K562 (cell line): Measurements from ENCODE around the gene PSMA5. TPM values are rescaled to one million over a fixed set of nuclear protein-coding genes. Genes with fewer than 3 reads are reported as not detected.
A peak's percentile ranks its signal among the peaks of the same experiment; 100 is the strongest.

Experiments used
- ATAC-seq: fragments of 200-7000 bp; cut with Tn5 transposase; 3 replicates; pipeline ENCODE4 v1.9.1; 2020; ENCODE audit warnings: moderate library complexity
- BruUV-seq: library from RNA; stranded (reverse); fragments of 400-500 nt; replicated peaks from 2 replicates; lab custom pipeline; 2021; lab: Mats Ljungman, UMichigan
- CTCF ChIA-PET: fragments of 300-600 bp; formaldehyde crosslinking; extraction: SDS; loops from one replicate; lab custom pipeline; 2021; ENCODE audit warnings: low intra/inter-chr PET ratio; lab: Yijun Ruan, JAX
- POLR2A ChIA-PET: fragments of 300-600, 350-650 bp; sonication (Branson Sonifier 250); formaldehyde crosslinking; extraction: SDS; loops from one replicate; lab custom pipeline; 2021; ENCODE audit warnings: antibody characterized with exemption, inconsistent platforms; lab: Yijun Ruan, JAX
- DNase-seq, 4 experiments: peaks; one replicate each; pipeline versions ENCODE4 v3.0.0 to v3.0.0-alpha.2; 2011 to 2018; ENCODE audit warnings: low spot score in 3 of 4, mixed read lengths in 3 of 4; ENCODE audit errors: extremely low read depth in 1 of 4
- FAIRE-seq: peaks from 2 replicates; lab custom pipeline; 2011; peaks lifted over from hg19 to GRCh38; lab: Jason Lieb, UNC
- H2AFZ ChIP-seq: 2 replicates; pipeline ENCODE4 v1.6.0; 2011; ENCODE audit warnings: low read depth, low read length, control low read depth, inconsistent platforms
- H3K27ac ChIP-seq: fragments of 200-600 bp; 3 replicates; pipeline ENCODE4 v1.8.0; 2011; ENCODE audit warnings: low read depth, mild to moderate bottlenecking, control low read depth, inconsistent platforms, low read length, moderate library complexity, mixed read lengths; ENCODE audit errors: extremely low read depth
- H3K27me3 ChIP-seq, 2 experiments: fragments of 300-600 bp in 1 of 2; 2 replicates in 1 of 2; 3 replicates in 1 of 2; pipeline versions ENCODE4 v1.6.0 to v1.8.0; 2011; ENCODE audit warnings: inconsistent platforms in 2 of 2, low read length in 2 of 2, mild to moderate bottlenecking in 1 of 2, mixed read lengths in 1 of 2, moderate library complexity in 1 of 2; ENCODE audit not compliant: control insufficient read depth in 2 of 2, insufficient read depth in 2 of 2
- H3K36me3 ChIP-seq: fragments of 300-600 bp; 3 replicates; pipeline ENCODE4 v1.8.0; 2011; ENCODE audit warnings: mild to moderate bottlenecking, low read length, inconsistent platforms; ENCODE audit not compliant: control insufficient read depth, insufficient read depth
- H3K4me1 ChIP-seq, 2 experiments: fragments of 200-600 bp in 1 of 2; replicated peaks in 1 of 2; 2 replicates in 1 of 2; 3 replicates in 1 of 2; pipeline versions ENCODE4 v1.5.1 to v1.8.0; 2011; ENCODE audit warnings: inconsistent platforms in 2 of 2, low read length in 2 of 2, mild to moderate bottlenecking in 1 of 2, mixed read lengths in 1 of 2, moderate library complexity in 1 of 2; ENCODE audit not compliant: control insufficient read depth in 2 of 2, insufficient read depth in 2 of 2
- H3K4me2 ChIP-seq: 2 replicates; pipeline ENCODE4 v1.6.1; 2011; ENCODE audit warnings: low read length, control low read depth, inconsistent platforms, mixed read lengths; ENCODE audit not compliant: insufficient read depth
- H3K4me3 ChIP-seq: fragments of 200-600 bp; sonication (generic), shearing (Covaris generic); 2 replicates; pipeline ENCODE4 v1.5.1; 2016; ENCODE audit warnings: control low read depth, inconsistent platforms
- H3K79me2 ChIP-seq: fragments of 200-600 bp; 3 replicates; pipeline ENCODE4 v1.8.0; 2011; ENCODE audit warnings: low read length, inconsistent platforms; ENCODE audit not compliant: control insufficient read depth, insufficient read depth
- H3K9ac ChIP-seq, 2 experiments: 2 replicates each; pipeline versions ENCODE4 v1.6.0 to v1.6.1; 2011; ENCODE audit warnings: low read depth in 2 of 2, low read length in 2 of 2, control low read depth in 1 of 2, inconsistent platforms in 1 of 2, mild to moderate bottlenecking in 1 of 2, mixed read lengths in 1 of 2; ENCODE audit not compliant: insufficient read depth in 1 of 2
- H3K9me1 ChIP-seq: one replicate; pipeline ENCODE4 v1.6.0; 2011; ENCODE audit warnings: inconsistent platforms, mild to moderate bottlenecking, low read length, moderate library complexity; ENCODE audit not compliant: control insufficient read depth, insufficient read depth
- H3K9me3 ChIP-seq: replicated peaks from 2 replicates; pipeline ENCODE4 v1.5.1; 2011; ENCODE audit warnings: low read depth, low read length, inconsistent platforms; ENCODE audit not compliant: control insufficient read depth, insufficient read depth
- H4K20me1 ChIP-seq: replicated peaks from 2 replicates; pipeline ENCODE4 v1.6.1; 2011; ENCODE audit warnings: low read length, inconsistent platforms, mixed read lengths; ENCODE audit not compliant: control insufficient read depth, insufficient read depth
- HMG20A ChIP-seq: fragments of 450-650 bp; formaldehyde crosslinking; conservative IDR thresholded peaks from 2 replicates; pipeline ENCODE4 v1.4.0; 2020; ENCODE audit warnings: mild to moderate bottlenecking, mixed read lengths
- KAT2B ChIP-seq: IDR thresholded peaks from one replicate; pipeline ENCODE4 v1.6.1; 2012; ENCODE audit warnings: low read depth, mild to moderate bottlenecking, control low read depth, inconsistent platforms, low read length, moderate library complexity
- KLF16 ChIP-seq: IDR thresholded peaks from 2 replicates; pipeline ENCODE4 v1.6.1; 2016; ENCODE audit warnings: antibody characterized with exemption
- PCBP2 ChIP-seq: fragments of 200-400 bp; formaldehyde crosslinking; IDR thresholded peaks from 2 replicates; pipeline ENCODE4 v1.6.1; 2018; ENCODE audit warnings: low read length, low read depth, mild to moderate bottlenecking, moderate library complexity; ENCODE audit not compliant: poor library complexity, severe bottlenecking
- PHB2 ChIP-seq: fragments of 450-650 bp; IDR thresholded peaks from 2 replicates; pipeline ENCODE4 v1.6.1; 2017; ENCODE audit warnings: low read depth
- POLR2AphosphoS5 ChIP-seq: IDR thresholded peaks from 2 replicates; pipeline ENCODE4 v1.6.1; 2011; ENCODE audit warnings: mild to moderate bottlenecking, low read depth, low read length, moderate library complexity; ENCODE audit not compliant: control insufficient read depth, insufficient read depth
- POLR3G ChIP-seq: IDR thresholded peaks from 2 replicates; pipeline ENCODE4 v1.6.1; 2011; ENCODE audit not compliant: insufficient read length, insufficient replicate concordance; ENCODE audit errors: extremely low read depth
- SETDB1 ChIP-seq: IDR thresholded peaks from one replicate; pipeline ENCODE4 v1.6.1; 2012; ENCODE audit warnings: low read length, control low read depth, inconsistent platforms
- ZNF23 ChIP-seq: fragments of 250-450 bp; sonication (Bioruptor Pico); IDR thresholded peaks from 2 replicates; pipeline ENCODE4 v1.4.0; 2020; ENCODE audit warnings: mild to moderate bottlenecking
- ZSCAN29 ChIP-seq: fragments of 450-650 bp; IDR thresholded peaks from 2 replicates; pipeline ENCODE4 v1.6.1; 2017
- WGBS: fragments of 100-300 bp; shearing (Covaris generic); methylation state at CpG from one replicate; pipeline ENCODE4 v1.1.6; 2016; ENCODE audit warnings: low coverage, mixed read lengths; ENCODE audit not compliant: insufficient coverage; ENCODE audit errors: missing lambda C conversion rate; 5-methylcytosine and 5-hydroxymethylcytosine counted together
- in situ Hi-C: fragments of 300-500 bp; cut with MboI; formaldehyde crosslinking; loops from 4 replicates; pipeline ENCODE4 v1.15.0; 2018; ENCODE audit warnings: inconsistent platforms, mixed read lengths
- intact Hi-C: fragments of 100-400 bp; cut with micrococcal nuclease; formaldehyde crosslinking; loops from 2 replicates; pipeline ENCODE4 v1.14.2; 2022
- polyA plus RNA-seq, 8 experiments: library from polyadenylated mRNA; depleted of rRNA in 4 of 8; stranded (reverse) in 5 of 8; unstranded in 3 of 8; fragments of >200 nt; fragmentation: Nextera tagmentation in 2 of 8; fragmentation: Illumina TruSeq in 1 of 8; extraction: Ambion mirVana in 2 of 8; extraction: Trizol in 1 of 8; gene quantifications; 2 replicates each; pipeline versions ENCODE4 v1.2.1 to v1.2.3, GENCODE V29; 2011 to 2014; ENCODE audit warnings: inconsistent platforms in 1 of 8, missing spikeins in 1 of 8
- total RNA-seq, 7 experiments: library from RNA; depleted of rRNA in 6 of 7; stranded (reverse); fragments of >200 nt in 6 of 7; fragmentation: Illumina TruSeq in 2 of 7; extraction: Trizol in 2 of 7; gene quantifications; 2 replicates each; pipeline versions ENCODE4 v1.2.1 to v1.2.3, GENCODE V29; 2011 to 2021; ENCODE audit warnings: low replicate concordance in 1 of 7
- TF ChIP-seq, protein P1 (sequence below): sonication (generic); formaldehyde crosslinking; IDR thresholded peaks from 2 replicates; pipeline ENCODE4 v1.8.1; 2023; ENCODE audit warnings: mild to moderate bottlenecking, missing genetic modification reagents
- TF ChIP-seq, protein P2 (sequence below): fragments of 450-650 bp; formaldehyde crosslinking; IDR thresholded peaks from 2 replicates; pipeline ENCODE4 v1.4.0; 2022; ENCODE audit warnings: missing genetic modification characterization
- TF ChIP-seq, protein P3 (sequence below), 2 experiments: fragments of 250-450 bp in 1 of 2; fragments of 450-650 bp in 1 of 2; sonication (Bioruptor Pico) in 1 of 2; IDR thresholded peaks; 2 replicates each; pipeline versions ENCODE4 v1.6.1 to v1.8.0; 2016 to 2021; ENCODE audit warnings: mild to moderate bottlenecking in 2 of 2, moderate library complexity in 2 of 2, missing compliant biosample characterization in 1 of 2, missing genetic modification characterization in 1 of 2

PSMA5 gene
- total and polyA plus RNA-seq, 9 of the 15 experiments (the other 6 are each of a cell fraction or from before 2014, with no cell fraction given): 82.6 to 542 (median 287) TPM

DNA sequence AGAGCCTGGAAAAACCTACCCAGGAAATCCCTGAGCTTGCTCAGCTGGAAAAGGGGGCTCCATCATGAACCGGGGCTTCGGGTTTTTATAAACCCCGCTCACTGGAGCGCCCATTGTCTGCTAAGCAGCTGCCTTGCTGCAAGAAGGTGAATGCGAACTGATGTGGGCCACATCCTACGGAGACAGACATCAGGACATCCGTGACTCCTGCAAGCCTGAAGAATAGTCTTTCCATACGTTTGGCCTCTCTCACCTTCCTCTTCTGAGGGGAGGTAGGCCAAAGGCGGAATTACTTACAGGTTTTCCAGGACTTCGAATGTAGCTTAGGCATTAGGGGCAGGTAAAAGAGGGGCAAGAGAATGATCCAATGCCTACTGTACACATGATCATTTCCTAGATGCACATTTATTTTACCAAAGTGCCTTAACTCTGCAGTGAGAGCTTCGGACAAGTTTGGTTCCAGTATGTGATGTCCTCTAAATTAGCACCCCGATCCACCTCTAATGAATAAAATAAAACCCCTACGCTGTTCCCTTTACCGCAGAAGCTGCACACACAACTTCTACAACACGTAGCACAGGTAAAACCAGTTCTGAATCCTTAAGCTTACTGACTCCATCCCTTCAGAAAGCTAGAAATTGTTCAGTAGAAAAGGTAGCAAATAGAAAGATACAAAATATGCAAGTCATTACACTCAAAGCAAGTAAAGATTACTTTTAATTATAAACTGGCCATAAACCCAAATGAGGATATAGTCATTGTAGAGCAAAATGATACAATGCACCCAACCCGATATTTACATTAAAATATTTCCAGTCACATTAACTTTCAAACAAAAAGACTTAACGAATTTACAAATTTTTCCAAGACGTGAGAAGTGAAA lies 27.7 kb downstream of the PSMA5 start (continued):
- TF ChIP-seq, protein P1, sequence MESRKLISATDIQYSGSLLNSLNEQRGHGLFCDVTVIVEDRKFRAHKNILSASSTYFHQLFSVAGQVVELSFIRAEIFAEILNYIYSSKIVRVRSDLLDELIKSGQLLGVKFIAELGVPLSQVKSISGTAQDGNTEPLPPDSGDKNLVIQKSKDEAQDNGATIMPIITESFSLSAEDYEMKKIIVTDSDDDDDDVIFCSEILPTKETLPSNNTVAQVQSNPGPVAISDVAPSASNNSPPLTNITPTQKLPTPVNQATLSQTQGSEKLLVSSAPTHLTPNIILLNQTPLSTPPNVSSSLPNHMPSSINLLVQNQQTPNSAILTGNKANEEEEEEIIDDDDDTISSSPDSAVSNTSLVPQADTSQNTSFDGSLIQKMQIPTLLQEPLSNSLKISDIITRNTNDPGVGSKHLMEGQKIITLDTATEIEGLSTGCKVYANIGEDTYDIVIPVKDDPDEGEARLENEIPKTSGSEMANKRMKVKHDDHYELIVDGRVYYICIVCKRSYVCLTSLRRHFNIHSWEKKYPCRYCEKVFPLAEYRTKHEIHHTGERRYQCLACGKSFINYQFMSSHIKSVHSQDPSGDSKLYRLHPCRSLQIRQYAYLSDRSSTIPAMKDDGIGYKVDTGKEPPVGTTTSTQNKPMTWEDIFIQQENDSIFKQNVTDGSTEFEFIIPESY (CRISPR knock-in tag): no peak

DNA sequence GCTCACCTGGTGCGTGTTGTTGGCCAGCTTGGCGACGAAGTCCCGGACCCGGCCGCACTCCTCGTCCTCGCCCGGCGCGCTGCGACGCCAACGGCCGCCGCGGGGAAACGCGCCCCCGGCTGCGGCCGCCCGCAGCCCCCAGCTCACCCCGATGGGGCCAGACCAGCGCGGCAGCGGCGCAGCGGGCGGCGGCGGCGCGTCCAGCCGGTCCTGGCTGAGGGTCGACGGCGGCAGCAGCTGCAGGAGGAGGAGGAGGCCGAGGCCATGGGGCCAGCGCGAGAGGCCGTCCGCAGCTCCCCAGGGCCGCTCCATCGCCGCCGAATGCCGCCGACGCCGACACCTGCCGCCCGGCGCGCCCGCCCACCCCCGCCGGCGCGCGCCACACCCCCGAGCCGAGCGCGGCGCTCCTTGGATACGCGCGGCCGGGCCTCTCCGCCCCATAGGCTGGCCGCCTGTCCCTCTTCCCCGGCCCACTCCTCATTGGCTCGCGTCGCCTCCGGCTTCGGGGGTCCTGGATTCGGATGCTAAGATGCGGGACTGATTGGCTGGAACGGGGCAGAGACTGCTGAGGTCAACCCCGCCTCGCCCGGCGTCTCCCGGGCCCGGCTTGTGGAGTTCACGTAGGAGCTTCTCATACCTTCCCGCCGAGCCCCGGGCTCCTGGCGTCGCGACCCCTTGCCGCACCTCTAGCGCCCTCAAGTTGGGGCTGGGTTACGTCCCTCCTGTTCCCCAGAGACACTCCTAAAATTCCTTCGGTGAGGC lies 28.5 kb downstream of the PSMA5 start, which contains the start of gene SORT1:
Gene SORT1, minus strand, starts transcription at position 338 of the 762 bp plus-strand sequence. Its CDS starts 26 bp downstream, at position 312.
- POLR2A ChIA-PET: interaction anchor here (0.6 to 3.4 kb wide), 20 partner anchors 9 to 671 kb away, joined by 3 to 16 read pairs (median 4); partner anchors contain the start of genes AMPD2, GNAT2, PSRC1 and SARS1
- intact Hi-C loops (loop anchor here (1.0 to 5.0 kb wide), 3 partner anchors 35 to 196 kb away; partner anchors contain the start of gene PSRC1), in situ Hi-C loops (no loop called here)
- Histone ChIP-seq H3K9ac (peak within 1 kb of the TSS; percentile 56 to 90), H3K27me3 (no peaks in the 10 kb centered on the region), H3K9me1 (no peaks in the 10 kb centered on the region), H4K20me1 (no peaks in the 10 kb centered on the region), H3K4me2 (peak within 1 kb of the TSS; percentile 87), H3K4me1 (peaks cover 29 to 34% of the 10 kb centered on the region in 2 experiments), H3K9me3 (no peaks in the 10 kb centered on the region), H2AFZ (peak within 1 kb of the TSS; percentile 89), H3K79me2 (peaks cover 48% of the 10 kb centered on the region), H3K4me3 (peak within 1 kb of the TSS; percentile 55), H3K27ac (peak within 1 kb of the TSS; percentile 51), H3K36me3 (peaks cover 23% of the 10 kb centered on the region)
- CTCF ChIA-PET: interaction anchor here (0.6 to 5.5 kb wide), 4 partner anchors 90 to 134 kb away, joined by 3 to 91 read pairs (median 28); no protein-coding TSS in a partner anchor
- peak; percentile 52 for FAIRE-seq
- peak; percentile 88 for ATAC-seq
- DNase-seq: peak; percentile 93 to 96 (median 94)
- WGBS: under 1% methylated on average over 65 of the region's 98 CpGs
- no TSS peak for BruUV-seq
- TF ChIP-seq POLR2AphosphoS5 (no peak), KAT2B (no peak), KLF16 (no peak), ZSCAN29 (peak; percentile 70; the same call in 1 of the 2 replicates), ZNF23 (CRISPR knock-in tag) (no peak), HMG20A (CRISPR knock-in tag) (no peak), PHB2 (no peak), POLR3G (no peak), SETDB1 (no peak), PCBP2 (no peak)
- TF ChIP-seq, protein P2, sequence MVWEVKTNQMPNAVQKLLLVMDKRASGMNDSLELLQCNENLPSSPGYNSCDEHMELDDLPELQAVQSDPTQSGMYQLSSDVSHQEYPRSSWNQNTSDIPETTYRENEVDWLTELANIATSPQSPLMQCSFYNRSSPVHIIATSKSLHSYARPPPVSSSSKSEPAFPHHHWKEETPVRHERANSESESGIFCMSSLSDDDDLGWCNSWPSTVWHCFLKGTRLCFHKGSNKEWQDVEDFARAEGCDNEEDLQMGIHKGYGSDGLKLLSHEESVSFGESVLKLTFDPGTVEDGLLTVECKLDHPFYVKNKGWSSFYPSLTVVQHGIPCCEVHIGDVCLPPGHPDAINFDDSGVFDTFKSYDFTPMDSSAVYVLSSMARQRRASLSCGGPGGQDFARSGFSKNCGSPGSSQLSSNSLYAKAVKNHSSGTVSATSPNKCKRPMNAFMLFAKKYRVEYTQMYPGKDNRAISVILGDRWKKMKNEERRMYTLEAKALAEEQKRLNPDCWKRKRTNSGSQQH (CRISPR knock-in tag): no peak
- TF ChIP-seq, protein P3, sequence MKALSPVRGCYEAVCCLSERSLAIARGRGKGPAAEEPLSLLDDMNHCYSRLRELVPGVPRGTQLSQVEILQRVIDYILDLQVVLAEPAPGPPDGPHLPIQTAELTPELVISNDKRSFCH (CRISPR knock-in tag; IDR thresholded peaks at IDR 0.05): no peak
- TF ChIP-seq, protein P3 (tag; IDR thresholded peaks at IDR 0.05): no peak
